HG03558 (cell line): ENCODE results near the gene REPIN1.
A peak's percentile ranks its signal among the peaks of the same experiment; 100 is the strongest.

Source experiments
- ATAC-seq: cut with Tn5 transposase; IDR thresholded peaks from one replicate; pipeline ENCODE4 v1.9.1; 2021; ENCODE audit warnings: moderate number of reproducible peaks; ENCODE audit not compliant: unreplicated experiment; ENCODE audit errors: extremely low read depth

The REPIN1 gene

GRCh38 chr7:150403376-150404171 lies 35.0 kb downstream of the REPIN1 start:
- ATAC-seq, result no peak

- ATAC-seq, result no peak
Observed at GRCh38 chr7:150404172-150404804, 35.7 kb downstream of the REPIN1 start.

- ATAC-seq, result peak; percentile 38
Observed at GRCh38 chr7:150404805-150405583, 36.4 kb downstream of the REPIN1 start.

- no peak for ATAC-seq
Observed at GRCh38 chr7:150405584-150406311, 37.1 kb downstream of the REPIN1 start.

GRCh38 chr7:150406312-150406566 lies 37.6 kb downstream of the REPIN1 start:
- ATAC-seq, result no peak

GRCh38 chr7:150406567-150407421 lies 38.2 kb downstream of the REPIN1 start:
- ATAC-seq, result peak; percentile 55

- ATAC-seq, result no peak
Observed at GRCh38 chr7:150407588-150408392, 39.2 kb downstream of the REPIN1 start.

GRCh38 chr7:150408393-150409299 lies 40.0 kb downstream of the REPIN1 start:
- no peak for ATAC-seq

GRCh38 chr7:150409300-150410030 lies 40.8 kb downstream of the REPIN1 start:
- ATAC-seq, result no peak

GRCh38 chr7:150410131-150410530 lies 41.5 kb downstream of the REPIN1 start:
- ATAC-seq, result no peak

GRCh38 chr7:150410680-150411346 lies 42.2 kb downstream of the REPIN1 start:
- no peak for ATAC-seq

GRCh38 chr7:150411606-150412005 lies 43.0 kb downstream of the REPIN1 start:
- ATAC-seq, result no peak

- ATAC-seq, result no peak
Observed at GRCh38 chr7:150412016-150412415, 43.4 kb downstream of the REPIN1 start.

- no peak for ATAC-seq
Observed at GRCh38 chr7:150412518-150413488, 44.2 kb downstream of the REPIN1 start.

- no peak for ATAC-seq
Observed at GRCh38 chr7:150413640-150414081, 45.0 kb downstream of the REPIN1 start.
